TTC549 (cell line): ENCODE results near the gene TRO.

Experiments used
- FAIRE-seq: peaks from 2 replicates; lab custom pipeline; 2012; peaks lifted over from hg19 to GRCh38; lab: Jason Lieb, UNC

TRO gene

DNA sequence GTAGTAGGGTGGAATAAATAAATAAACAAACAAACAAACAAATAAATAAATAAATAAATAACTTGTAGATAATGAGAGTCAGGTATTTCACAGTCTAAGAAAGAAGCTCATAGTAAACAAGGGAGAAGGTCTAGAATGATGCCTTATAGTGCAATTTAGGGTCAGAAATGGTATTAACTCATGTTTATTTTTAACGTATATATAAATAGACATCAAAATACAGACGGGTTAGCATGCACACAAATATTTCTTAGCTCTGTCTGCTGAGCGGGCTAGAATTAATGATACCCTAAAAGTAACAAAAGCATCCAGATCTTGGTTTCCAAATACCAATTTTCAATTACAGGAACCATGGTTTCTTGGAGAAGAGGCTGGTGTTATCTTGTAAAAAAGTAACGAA is 56.8 kb downstream of the TRO start:
- no peak for FAIRE-seq

DNA sequence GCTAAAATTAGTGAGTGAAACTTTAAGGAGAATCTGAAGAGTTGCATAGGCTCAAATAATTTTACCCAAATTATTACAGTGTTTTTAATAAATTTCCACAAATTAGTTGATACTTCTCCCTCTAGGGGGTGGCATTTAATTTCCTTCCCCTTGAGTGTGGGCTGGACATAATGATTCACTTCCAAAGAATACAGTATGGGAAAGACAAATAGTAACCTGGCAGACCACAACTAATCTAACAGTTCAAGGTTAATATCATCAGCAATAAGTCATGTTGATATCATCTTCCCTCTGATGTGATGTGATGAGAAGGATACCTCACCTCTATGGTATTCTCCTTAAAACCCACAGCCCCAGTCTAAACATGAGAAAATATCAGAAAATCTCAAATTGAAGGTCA is 57.8 kb downstream of the TRO start:
- FAIRE-seq = no peak

DNA sequence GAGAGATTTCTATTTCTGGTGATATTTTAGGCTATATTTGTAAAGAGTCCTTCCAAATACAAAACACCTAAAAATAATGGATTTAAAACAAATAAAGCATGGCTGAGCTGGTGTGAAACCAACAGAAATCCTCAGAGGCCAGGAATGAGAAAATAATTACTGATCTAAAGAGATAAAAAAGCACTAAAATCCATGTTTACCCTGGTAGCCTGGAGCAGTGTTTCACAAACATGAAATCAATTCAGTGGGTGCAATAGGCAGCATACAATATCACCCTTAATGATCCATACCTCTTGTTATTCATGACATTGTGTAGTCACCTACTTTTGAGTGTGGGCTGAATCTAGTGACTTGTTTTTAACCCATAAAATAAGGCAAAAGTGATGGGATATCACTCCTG is 58.8 kb downstream of the TRO start:
- no peak for FAIRE-seq

- FAIRE-seq = no peak
Observed at GRCh38 chrX:54980334-54980733, 59.7 kb downstream of the TRO start.
